ENCODE data around the gene LDB2.
A peak's percentile ranks its signal among the peaks of the same experiment; 100 is the strongest.

The LDB2 gene

GRCh38 chr4:16801356-16801755, 97.1 kb downstream of the LDB2 start:
- DNase-seq: no peak

GRCh38 chr4:16794816-16795445, 103.5 kb downstream of the LDB2 start:
- DNase-seq: peak in 1 of 2 experiments; percentile 21

- no peak for DNase-seq
Measured at GRCh38 chr4:16791460-16791859, 107.0 kb downstream of the LDB2 start.

- DNase-seq: no peak
Measured at GRCh38 chr4:16790508-16790907, 107.9 kb downstream of the LDB2 start.

- no peak for DNase-seq
Measured at GRCh38 chr4:16788868-16789267, 109.6 kb downstream of the LDB2 start.

- no peak for DNase-seq
Measured at GRCh38 chr4:16785793-16786527, 112.5 kb downstream of the LDB2 start.

- no peak for DNase-seq
Measured at GRCh38 chr4:16783119-16783518, 115.3 kb downstream of the LDB2 start.

- no peak for DNase-seq
Measured at GRCh38 chr4:16779028-16779675, 119.3 kb downstream of the LDB2 start.

GRCh38 chr4:16777726-16778125, 120.7 kb downstream of the LDB2 start:
- DNase-seq: no peak

- no peak for DNase-seq
Measured at GRCh38 chr4:16775411-16776154, 122.9 kb downstream of the LDB2 start.

- no peak for DNase-seq
Measured at GRCh38 chr4:16772366-16772850, 126.0 kb downstream of the LDB2 start.

- no peak for DNase-seq
Measured at GRCh38 chr4:16770710-16771285, 127.6 kb downstream of the LDB2 start.

- no peak for DNase-seq
Measured at GRCh38 chr4:16767861-16768260, 130.6 kb downstream of the LDB2 start.

GRCh38 chr4:16767251-16767650, 131.2 kb downstream of the LDB2 start:
- no peak for DNase-seq

GRCh38 chr4:16765546-16765945, 132.9 kb downstream of the LDB2 start:
- DNase-seq: no peak

- DNase-seq: no peak
Measured at GRCh38 chr4:16764622-16765021, 133.8 kb downstream of the LDB2 start.

- DNase-seq: no peak
Measured at GRCh38 chr4:16760617-16761363, 137.7 kb downstream of the LDB2 start.

- DNase-seq: no peak
Measured at GRCh38 chr4:16759931-16760582, 138.4 kb downstream of the LDB2 start.

GRCh38 chr4:16758816-16759215, 139.6 kb downstream of the LDB2 start:
- no peak for DNase-seq

GRCh38 chr4:16758255-16758654, 140.2 kb downstream of the LDB2 start:
- no peak for DNase-seq

- DNase-seq: no peak
Measured at GRCh38 chr4:16757080-16757521, 141.3 kb downstream of the LDB2 start.

- no peak for DNase-seq
Measured at GRCh38 chr4:16754104-16754503, 144.3 kb downstream of the LDB2 start.

All from SW 1271 (cell line).